Occipital lobe (tissue), 2 donors: ENCODE measurements around the gene SIRT6. TPM values are rescaled to one million over a fixed set of nuclear protein-coding genes. Genes with fewer than 3 reads are reported as not detected.
"Not testable (repeated sequence)": the region's sequence is repeated elsewhere in the genome, so short reads cannot be mapped to it uniquely, and the experiment has no call there.

Experiments
- DNase-seq: peaks from one replicate; lab custom pipeline; 2025; lab: John Stamatoyannopoulos, UW
- total RNA-seq: library from RNA; depleted of rRNA; stranded (reverse); fragments of >200 nt; gene quantifications from one replicate; pipeline ENCODE4 v1.2.3, GENCODE V29; 2014

SIRT6 gene
- total RNA-seq, 1 donor from 2014 or later, result 8.7 TPM

- DNase-seq, result no peak
Measured at GRCh38 chr19:4174895-4175668, 7.3 kb downstream of the SIRT6 start.

- no peak for DNase-seq
Measured at GRCh38 chr19:4174213-4174894, 8.0 kb downstream of the SIRT6 start.

GRCh38 chr19:4173479-4174212, 8.7 kb downstream of the SIRT6 start:
- DNase-seq, result no peak

- DNase-seq, result no peak
Measured at GRCh38 chr19:4172861-4173473, 9.4 kb downstream of the SIRT6 start.

GRCh38 chr19:4171676-4172075, 10.7 kb downstream of the SIRT6 start:
- DNase-seq, result no peak

- no peak for DNase-seq
Measured at GRCh38 chr19:4164262-4164661, 18.1 kb downstream of the SIRT6 start.

GRCh38 chr19:4161415-4162077, 20.8 kb downstream of the SIRT6 start:
- DNase-seq, result no peak

- not testable (repeated sequence) for DNase-seq
Measured at GRCh38 chr19:4157971-4158370, 24.4 kb downstream of the SIRT6 start.

GRCh38 chr19:4157164-4157563, 25.2 kb downstream of the SIRT6 start:
- no peak for DNase-seq

GRCh38 chr19:4154571-4155312, 27.6 kb downstream of the SIRT6 start:
- no peak for DNase-seq

GRCh38 chr19:4152241-4152998, 29.9 kb downstream of the SIRT6 start:
- DNase-seq, result no peak

- DNase-seq, result no peak
Measured at GRCh38 chr19:4151623-4152022, 30.7 kb downstream of the SIRT6 start.

GRCh38 chr19:4149518-4150288, 32.7 kb downstream of the SIRT6 start:
- no peak for DNase-seq

GRCh38 chr19:4144666-4145249, 37.6 kb downstream of the SIRT6 start:
- DNase-seq, result no peak

GRCh38 chr19:4142916-4143315, 39.4 kb downstream of the SIRT6 start:
- not testable (repeated sequence) for DNase-seq

- no peak for DNase-seq
Measured at GRCh38 chr19:4140237-4140711, 42.1 kb downstream of the SIRT6 start.

GRCh38 chr19:4139614-4140236, 42.6 kb downstream of the SIRT6 start:
- DNase-seq, result peak; percentile 21

- DNase-seq, result no peak
Measured at GRCh38 chr19:4138445-4138844, 43.9 kb downstream of the SIRT6 start.
